PFSK-1 (cell line): Measurements from ENCODE around the gene GMPPA.

Source experiments
- FOXP2 ChIP-seq: optimal IDR thresholded peaks from 2 replicates; pipeline ENCODE3; 2011; ENCODE audit warnings: borderline replicate concordance, control low read depth, inconsistent platforms; ENCODE audit not compliant: insufficient read depth; ENCODE audit errors: extremely low read length, extremely low read depth
- POLR2AphosphoS5 ChIP-seq: IDR thresholded peaks from 2 replicates; pipeline ENCODE4 v1.6.1; 2012; ENCODE audit warnings: low read depth, mild to moderate bottlenecking, control low read depth, low read length, moderate library complexity
- SIN3A ChIP-seq: IDR thresholded peaks from 2 replicates; pipeline ENCODE4 v1.6.1; 2012; ENCODE audit warnings: mild to moderate bottlenecking, low read length, moderate library complexity, borderline replicate concordance; ENCODE audit not compliant: insufficient read depth
- TAF1 ChIP-seq: IDR thresholded peaks from 2 replicates; pipeline ENCODE4 v1.6.1; 2012; ENCODE audit warnings: low read length, control low read depth, borderline replicate concordance; ENCODE audit not compliant: insufficient read depth
- TF ChIP-seq, protein P1 (sequence below), 2 experiments: IDR thresholded peaks; 2 replicates each; pipeline versions ENCODE4 v1.6.1 to v1.8.0; 2011 to 2012; ENCODE audit warnings: low read depth in 2 of 2, low read length in 2 of 2, control low read depth in 1 of 2, inconsistent platforms in 1 of 2, mild to moderate bottlenecking in 1 of 2, moderate library complexity in 1 of 2; ENCODE audit not compliant: insufficient read depth in 1 of 2

GMPPA gene

DNA sequence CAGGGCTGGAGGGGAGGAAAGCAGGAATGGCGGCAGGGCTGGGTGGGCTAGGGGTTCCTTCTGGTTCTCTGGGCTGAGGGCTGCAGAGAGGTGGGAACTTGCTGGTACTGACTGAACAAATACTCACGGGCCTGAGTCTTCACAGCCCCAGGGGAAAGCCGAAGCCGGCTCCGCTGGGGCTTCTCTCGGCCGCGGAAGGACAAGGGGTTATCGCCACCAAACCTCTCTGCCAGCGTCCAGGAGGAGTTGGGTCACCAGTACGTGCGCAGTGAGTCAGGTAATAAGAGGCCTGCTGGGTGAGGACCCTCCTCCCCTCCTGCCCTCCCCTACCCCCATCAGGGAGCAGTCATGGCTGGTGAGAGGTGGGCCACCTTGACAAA is 13.5 kb upstream of the GMPPA start:
- TF ChIP-seq TAF1 (no peak), SIN3A (no peak), POLR2AphosphoS5 (no peak), FOXP2 (no peak)
- TF ChIP-seq, protein P1, sequence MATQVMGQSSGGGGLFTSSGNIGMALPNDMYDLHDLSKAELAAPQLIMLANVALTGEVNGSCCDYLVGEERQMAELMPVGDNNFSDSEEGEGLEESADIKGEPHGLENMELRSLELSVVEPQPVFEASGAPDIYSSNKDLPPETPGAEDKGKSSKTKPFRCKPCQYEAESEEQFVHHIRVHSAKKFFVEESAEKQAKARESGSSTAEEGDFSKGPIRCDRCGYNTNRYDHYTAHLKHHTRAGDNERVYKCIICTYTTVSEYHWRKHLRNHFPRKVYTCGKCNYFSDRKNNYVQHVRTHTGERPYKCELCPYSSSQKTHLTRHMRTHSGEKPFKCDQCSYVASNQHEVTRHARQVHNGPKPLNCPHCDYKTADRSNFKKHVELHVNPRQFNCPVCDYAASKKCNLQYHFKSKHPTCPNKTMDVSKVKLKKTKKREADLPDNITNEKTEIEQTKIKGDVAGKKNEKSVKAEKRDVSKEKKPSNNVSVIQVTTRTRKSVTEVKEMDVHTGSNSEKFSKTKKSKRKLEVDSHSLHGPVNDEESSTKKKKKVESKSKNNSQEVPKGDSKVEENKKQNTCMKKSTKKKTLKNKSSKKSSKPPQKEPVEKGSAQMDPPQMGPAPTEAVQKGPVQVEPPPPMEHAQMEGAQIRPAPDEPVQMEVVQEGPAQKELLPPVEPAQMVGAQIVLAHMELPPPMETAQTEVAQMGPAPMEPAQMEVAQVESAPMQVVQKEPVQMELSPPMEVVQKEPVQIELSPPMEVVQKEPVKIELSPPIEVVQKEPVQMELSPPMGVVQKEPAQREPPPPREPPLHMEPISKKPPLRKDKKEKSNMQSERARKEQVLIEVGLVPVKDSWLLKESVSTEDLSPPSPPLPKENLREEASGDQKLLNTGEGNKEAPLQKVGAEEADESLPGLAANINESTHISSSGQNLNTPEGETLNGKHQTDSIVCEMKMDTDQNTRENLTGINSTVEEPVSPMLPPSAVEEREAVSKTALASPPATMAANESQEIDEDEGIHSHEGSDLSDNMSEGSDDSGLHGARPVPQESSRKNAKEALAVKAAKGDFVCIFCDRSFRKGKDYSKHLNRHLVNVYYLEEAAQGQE (IDR thresholded peaks at IDR 0.05; ENCODE audit: insufficient read depth in 1 of 2, low read depth in 2 of 2, low read length in 2 of 2), result no peak

GRCh38 chr2:219486380-219486959 is 12.2 kb upstream of the GMPPA start:
- TF ChIP-seq POLR2AphosphoS5 (no peak), SIN3A (no peak), FOXP2 (no peak), TAF1 (no peak)
- TF ChIP-seq, protein P1 (IDR thresholded peaks at IDR 0.05; ENCODE audit: insufficient read depth in 1 of 2, low read depth in 2 of 2, low read length in 2 of 2), result no peak

- TF ChIP-seq, protein P1 (IDR thresholded peaks at IDR 0.05; ENCODE audit: insufficient read depth in 1 of 2, low read depth in 2 of 2, low read length in 2 of 2), result no peak
- TF ChIP-seq SIN3A (no peak), TAF1 (no peak), FOXP2 (no peak), POLR2AphosphoS5 (no peak)
Observed at GRCh38 chr2:219488149-219488843, 10.4 kb upstream of the GMPPA start.

DNA sequence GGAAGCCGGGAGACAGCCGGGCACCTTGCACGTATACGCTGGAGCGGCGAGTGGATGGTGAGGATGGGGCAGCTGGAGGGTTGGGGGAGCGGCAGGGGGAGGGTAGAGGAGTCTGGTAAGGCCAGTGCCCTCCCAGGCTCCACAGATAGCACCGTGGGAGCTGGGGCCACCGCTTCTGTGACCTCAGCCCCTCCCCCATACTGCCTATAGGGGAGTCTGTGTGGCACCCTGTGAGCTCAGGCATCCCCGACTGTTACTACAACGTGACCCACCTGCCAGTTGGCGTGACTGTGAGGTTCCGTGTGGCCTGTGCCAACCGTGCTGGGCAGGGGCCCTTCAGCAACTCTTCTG is 9.9 kb upstream of the GMPPA start:
- TF ChIP-seq SIN3A (no peak), POLR2AphosphoS5 (no peak), TAF1 (no peak), FOXP2 (no peak)
- TF ChIP-seq, protein P1 (IDR thresholded peaks at IDR 0.05; ENCODE audit: insufficient read depth in 1 of 2, low read depth in 2 of 2, low read length in 2 of 2), result no peak
